OCI-LY1 (cell line): ENCODE results near the gene DLK1.

Experiments used
- H2AFZ ChIP-seq: fragments of 200-600 bp; sonication (generic), shearing (Covaris generic); 2 replicates; pipeline ENCODE4 v1.6.0; 2014; ENCODE audit warnings: antibody characterized with exemption, mild to moderate bottlenecking, low read length
- H3F3A ChIP-seq: fragments of 200-600 bp; sonication (generic), shearing (Covaris generic); 2 replicates; pipeline ENCODE4 v1.6.0; 2014; ENCODE audit warnings: mild to moderate bottlenecking, antibody characterized with exemption, low read length, moderate library complexity; ENCODE audit not compliant: insufficient read depth
- H3K27ac ChIP-seq: fragments of 200-600 bp; sonication (generic); 2 replicates; pipeline ENCODE4 v1.5.1; 2014; ENCODE audit warnings: low read length, mixed run types, mild to moderate bottlenecking, low read depth; ENCODE audit not compliant: poor library complexity, severe bottlenecking
- H3K27me3 ChIP-seq: fragments of 200-600 bp; sonication (generic); 2 replicates; pipeline ENCODE4 v1.6.0; 2014; ENCODE audit warnings: antibody characterized with exemption, mild to moderate bottlenecking, low read length, moderate library complexity; ENCODE audit not compliant: insufficient read depth
- H3K36me3 ChIP-seq: fragments of 200-600 bp; sonication (generic); 2 replicates; pipeline ENCODE4 v1.6.1; 2014; ENCODE audit warnings: mild to moderate bottlenecking, antibody characterized with exemption, low read length, moderate library complexity, mixed read lengths; ENCODE audit not compliant: insufficient read depth
- H3K4me1 ChIP-seq: fragments of 200-600 bp; sonication (generic); 2 replicates; pipeline ENCODE4 v1.5.1; 2014; ENCODE audit warnings: mild to moderate bottlenecking, low read length, moderate library complexity; ENCODE audit not compliant: insufficient read depth, severe bottlenecking
- H3K4me2 ChIP-seq: fragments of 200-600 bp; sonication (generic), shearing (Covaris generic); 2 replicates; pipeline ENCODE4 v1.6.1; 2014; ENCODE audit warnings: low read length
- H3K4me3 ChIP-seq: fragments of 200-600 bp; sonication (generic); 2 replicates; pipeline ENCODE4 v1.5.1; 2014; ENCODE audit warnings: low read length, low read depth, mild to moderate bottlenecking, mixed read lengths; ENCODE audit not compliant: poor library complexity, severe bottlenecking
- H3K79me2 ChIP-seq: fragments of 200-600 bp; shearing (Covaris generic); 2 replicates; pipeline ENCODE4 v1.6.1; 2016; ENCODE audit warnings: mixed run types, low read length, mixed read lengths; ENCODE audit not compliant: insufficient read depth
- H3K9ac ChIP-seq: fragments of 200-600 bp; sonication (generic), shearing (Covaris generic); 2 replicates; pipeline ENCODE4 v1.6.1; 2014; ENCODE audit warnings: mild to moderate bottlenecking, low read length, mixed read lengths
- H3K9me2 ChIP-seq: fragments of 200-600 bp; sonication (generic), shearing (Covaris generic); 2 replicates; pipeline ENCODE4 v1.6.1; 2014; ENCODE audit warnings: low read depth, mild to moderate bottlenecking, low read length, mixed read lengths
- H3K9me3 ChIP-seq: fragments of 200-600 bp; shearing (Covaris generic); 2 replicates; pipeline ENCODE4 v1.6.1; 2014; ENCODE audit warnings: low read length, mixed read lengths
- H4K20me1 ChIP-seq: fragments of 200-600 bp; sonication (generic), shearing (Covaris generic); 2 replicates; pipeline ENCODE4 v1.6.0; 2016; ENCODE audit warnings: mild to moderate bottlenecking, low read length; ENCODE audit not compliant: insufficient read depth
- EZH2 ChIP-seq: fragments of 200-600 bp; sonication (generic), shearing (Covaris generic); IDR thresholded peaks from 2 replicates; pipeline ENCODE4 v1.8.0; 2017; ENCODE audit warnings: borderline replicate concordance, mixed run types, mild to moderate bottlenecking, antibody characterized with exemption, low read length, moderate library complexity, mixed read lengths
- TF ChIP-seq, protein P1 (sequence below): fragments of 200-600 bp; sonication (generic), shearing (Covaris generic); IDR thresholded peaks from 2 replicates; pipeline ENCODE4 v1.5.1; 2017; ENCODE audit warnings: mild to moderate bottlenecking, antibody characterized with exemption, low read length, moderate library complexity, mixed read lengths

DLK1 gene

DNA sequence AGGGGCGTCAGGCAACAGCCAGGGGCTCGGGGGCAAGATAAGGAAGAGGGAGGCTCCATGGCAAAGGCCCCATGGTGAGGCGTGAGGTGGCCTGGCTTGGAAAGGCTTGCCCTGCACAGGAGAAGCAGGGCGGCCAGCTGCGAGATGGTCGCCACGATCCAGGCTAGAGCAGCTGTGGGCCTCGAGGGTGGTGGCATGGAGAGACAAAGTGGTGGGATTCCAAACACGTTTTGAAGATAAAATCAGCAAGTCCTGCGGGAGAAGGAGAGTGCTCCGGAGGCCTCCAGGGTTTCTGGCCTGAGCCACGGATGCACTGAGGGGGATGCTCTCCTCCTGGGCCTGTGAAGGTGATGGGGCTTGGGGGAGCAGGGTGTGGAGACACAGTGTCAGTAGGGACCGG is 20.5 kb upstream of the DLK1 start:
- H3K4me2 ChIP-seq, result no peak overlapping the region

DNA sequence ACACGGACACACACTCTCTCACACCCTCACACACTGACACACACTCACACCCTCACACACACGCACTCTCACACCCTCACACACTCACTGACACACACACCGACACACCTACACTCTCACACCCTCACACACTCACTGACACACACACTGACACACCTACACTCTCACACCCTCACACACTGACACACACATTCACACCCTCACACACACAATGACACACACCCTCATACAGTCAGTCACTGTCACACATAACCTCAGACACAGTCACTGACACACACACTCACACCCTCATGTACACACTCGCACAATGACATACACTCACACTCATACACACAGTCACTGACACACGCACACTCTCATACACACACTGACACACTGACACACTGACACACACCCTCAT is 19.8 kb upstream of the DLK1 start:
- TF ChIP-seq, protein P1, sequence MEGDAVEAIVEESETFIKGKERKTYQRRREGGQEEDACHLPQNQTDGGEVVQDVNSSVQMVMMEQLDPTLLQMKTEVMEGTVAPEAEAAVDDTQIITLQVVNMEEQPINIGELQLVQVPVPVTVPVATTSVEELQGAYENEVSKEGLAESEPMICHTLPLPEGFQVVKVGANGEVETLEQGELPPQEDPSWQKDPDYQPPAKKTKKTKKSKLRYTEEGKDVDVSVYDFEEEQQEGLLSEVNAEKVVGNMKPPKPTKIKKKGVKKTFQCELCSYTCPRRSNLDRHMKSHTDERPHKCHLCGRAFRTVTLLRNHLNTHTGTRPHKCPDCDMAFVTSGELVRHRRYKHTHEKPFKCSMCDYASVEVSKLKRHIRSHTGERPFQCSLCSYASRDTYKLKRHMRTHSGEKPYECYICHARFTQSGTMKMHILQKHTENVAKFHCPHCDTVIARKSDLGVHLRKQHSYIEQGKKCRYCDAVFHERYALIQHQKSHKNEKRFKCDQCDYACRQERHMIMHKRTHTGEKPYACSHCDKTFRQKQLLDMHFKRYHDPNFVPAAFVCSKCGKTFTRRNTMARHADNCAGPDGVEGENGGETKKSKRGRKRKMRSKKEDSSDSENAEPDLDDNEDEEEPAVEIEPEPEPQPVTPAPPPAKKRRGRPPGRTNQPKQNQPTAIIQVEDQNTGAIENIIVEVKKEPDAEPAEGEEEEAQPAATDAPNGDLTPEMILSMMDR, result no peak
- no peak for TF ChIP-seq EZH2
- Histone ChIP-seq H3K27me3 (no peaks in the 10 kb centered on the region; the same call in 1 of the 2 replicates), H4K20me1 (no peaks in the 10 kb centered on the region), H3K4me1 (no peaks in the 10 kb centered on the region), H3K36me3 (no peaks in the 10 kb centered on the region), H3K27ac (no peak overlapping the region), H3K79me2 (no peaks in the 10 kb centered on the region), H3F3A (no peaks in the 10 kb centered on the region), H3K4me2 (no peak overlapping the region), H3K9ac (no peak overlapping the region), H3K9me3 (no peaks in the 10 kb centered on the region), H2AFZ (no peak overlapping the region), H3K9me2 (no peaks in the 10 kb centered on the region), H3K4me3 (no peak overlapping the region)

More for the DNA sequence above, 20.5 kb upstream of the DLK1 start:
- no peak overlapping the region for H3K4me3 ChIP-seq
- no peak overlapping the region for H3K9ac ChIP-seq
- H3K27ac ChIP-seq, result no peak overlapping the region
- H3K9me2 ChIP-seq, result no peaks in the 10 kb centered on the region
- no peaks in the 10 kb centered on the region; the same call in 1 of the 2 replicates for H3K27me3 ChIP-seq
- H3K79me2 ChIP-seq, result no peaks in the 10 kb centered on the region
- H3K36me3 ChIP-seq, result no peaks in the 10 kb centered on the region
- no peaks in the 10 kb centered on the region for H3K9me3 ChIP-seq
- TF ChIP-seq EZH2, result no peak
- TF ChIP-seq, protein P1, result no peak
- H3F3A ChIP-seq, result no peaks in the 10 kb centered on the region
- no peaks in the 10 kb centered on the region for H3K4me1 ChIP-seq
- no peaks in the 10 kb centered on the region for H4K20me1 ChIP-seq
- no peak overlapping the region for H2AFZ ChIP-seq

DNA sequence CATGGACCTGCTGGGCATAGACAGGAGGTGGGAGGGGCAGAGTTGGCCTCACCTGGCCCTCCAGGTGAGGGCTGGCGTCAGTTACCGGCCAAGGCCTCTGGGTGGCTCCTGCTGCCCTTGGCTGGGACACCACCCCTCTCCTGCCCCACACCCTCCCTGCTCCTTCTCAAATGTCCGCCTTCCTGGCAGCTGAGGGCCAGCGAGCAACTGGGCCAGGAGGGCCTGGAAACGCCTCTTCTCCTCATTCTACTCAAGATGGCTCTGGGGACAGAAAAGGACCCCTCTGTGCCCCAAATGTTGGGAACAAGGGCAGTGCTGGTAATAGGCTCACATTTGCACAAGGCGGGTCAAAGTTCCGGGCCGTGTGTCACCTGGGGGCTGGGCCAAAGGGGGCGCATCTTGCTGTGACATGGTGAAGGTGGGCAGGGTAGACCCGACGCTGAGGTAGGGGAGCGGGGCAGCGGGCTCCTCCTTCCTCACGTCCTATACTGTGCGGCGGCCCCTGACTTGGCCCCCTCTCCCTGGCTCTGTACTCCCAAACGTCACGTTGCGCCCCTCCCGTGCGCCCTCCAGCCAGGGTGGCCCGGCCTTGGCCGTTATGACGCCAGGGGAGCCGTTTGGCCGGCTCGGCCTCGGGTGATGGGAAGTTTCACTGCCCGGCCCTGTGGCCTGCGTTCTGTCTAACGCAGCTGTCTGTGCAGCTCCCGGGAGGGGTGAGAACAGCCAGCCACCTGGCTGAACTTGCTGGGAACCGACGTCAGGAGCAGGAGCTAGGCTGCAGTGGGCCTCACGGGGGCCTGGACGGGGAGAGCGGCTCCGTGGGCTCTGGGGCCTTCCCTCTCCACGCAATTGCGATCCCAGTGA is 18.0 kb upstream of the DLK1 start:
- no peaks in the 10 kb centered on the region for H3K79me2 ChIP-seq
- no peak overlapping the region for H3K27ac ChIP-seq
- no peaks in the 10 kb centered on the region for H3K9me2 ChIP-seq
- no peaks in the 10 kb centered on the region for H3K9me3 ChIP-seq
- H3F3A ChIP-seq, result no peaks in the 10 kb centered on the region
- TF ChIP-seq EZH2, result no peak
- TF ChIP-seq, protein P1, result no peak
- H3K27me3 ChIP-seq, result no peaks in the 10 kb centered on the region; the same call in 1 of the 2 replicates
- H3K4me1 ChIP-seq, result no peaks in the 10 kb centered on the region
- H2AFZ ChIP-seq, result no peak overlapping the region
- no peak overlapping the region for H3K9ac ChIP-seq
- no peak overlapping the region for H3K4me3 ChIP-seq
- H3K4me2 ChIP-seq, result no peak overlapping the region
- no peaks in the 10 kb centered on the region for H4K20me1 ChIP-seq
- no peaks in the 10 kb centered on the region for H3K36me3 ChIP-seq
